GM19238 (cell line): ENCODE results near the gene RASL12.
A peak's percentile ranks its signal among the peaks of the same experiment; 100 is the strongest.
"Not testable (repeated sequence)": the region's sequence is repeated elsewhere in the genome, so short reads cannot be mapped to it uniquely, and the experiment has no call there.

Experiments
- DNase-seq: peaks from one replicate; pipeline ENCODE4 v3.0.0; 2011; ENCODE audit warnings: low spot score; ENCODE audit not compliant: insufficient read length

Gene RASL12

DNA sequence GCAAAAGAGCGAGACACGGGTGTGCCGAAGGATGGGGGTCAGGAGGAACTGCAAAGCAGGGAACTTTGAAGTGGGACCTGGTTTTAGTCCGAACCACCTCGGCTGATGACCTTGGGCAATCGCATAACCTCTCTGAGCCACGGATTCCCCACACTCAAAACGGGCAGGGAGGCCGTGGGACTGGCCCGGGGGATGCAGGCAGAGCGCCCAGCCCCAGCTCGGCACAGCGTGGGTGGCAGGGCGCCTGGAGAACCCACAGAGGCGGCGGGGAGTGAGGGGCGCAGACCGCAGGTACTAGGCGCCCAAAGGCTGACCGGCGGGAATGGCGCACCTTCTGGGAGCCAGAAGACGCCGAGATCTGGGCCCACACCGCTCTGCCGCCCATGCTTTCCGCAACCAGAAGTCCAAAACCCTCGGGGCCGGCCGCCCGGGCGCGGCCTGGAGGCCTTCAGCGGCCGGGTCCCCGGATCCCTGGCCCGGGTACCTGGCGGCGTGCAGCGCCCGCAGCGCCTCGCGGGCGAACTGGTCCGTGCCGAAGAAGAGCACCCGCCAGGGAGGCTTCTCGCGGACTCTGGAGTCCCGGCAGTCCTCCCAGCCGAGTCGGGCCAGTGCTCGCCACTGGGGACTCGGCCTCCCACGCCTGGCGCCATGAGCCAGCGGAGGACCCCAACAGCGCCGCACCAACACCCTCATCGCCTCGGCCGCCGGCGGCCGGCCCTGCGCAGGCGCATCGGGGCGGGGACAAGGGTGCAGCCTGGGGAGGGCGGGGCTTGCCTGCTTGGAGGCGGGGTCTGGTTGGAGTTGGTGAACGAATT is 38.7 kb downstream of the RASL12 start, which contains the start of gene MTFMT:
Gene MTFMT (minus strand): TSS at position 719 of the 815 bp plus-strand sequence. CDS start 26 bp downstream, at position 693.
- DNase-seq, result peak; percentile 97

DNA sequence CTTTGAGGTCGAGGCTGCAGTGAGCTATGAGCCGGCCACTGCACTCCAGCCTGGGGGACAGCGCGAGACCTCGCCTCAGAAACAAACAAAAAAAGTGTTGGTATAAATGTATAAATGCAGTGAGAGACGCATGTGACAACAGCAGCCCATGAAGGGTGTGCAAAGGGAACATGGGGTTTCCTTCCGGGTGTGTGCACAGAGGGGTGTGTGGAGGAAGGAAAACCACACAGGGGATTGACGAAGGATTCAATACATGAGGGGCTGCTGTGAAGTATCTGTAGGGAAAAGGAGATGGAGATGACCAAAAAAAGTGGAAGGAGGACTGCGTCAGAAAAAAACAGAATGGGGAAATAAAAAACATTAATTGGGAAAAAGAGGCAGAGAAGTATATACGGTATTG is 39.5 kb downstream of the RASL12 start:
- no peak for DNase-seq

- no peak for DNase-seq
These were observed 40.2 kb downstream of the RASL12 start for GRCh38 chr15:65027593-65027992.

DNA sequence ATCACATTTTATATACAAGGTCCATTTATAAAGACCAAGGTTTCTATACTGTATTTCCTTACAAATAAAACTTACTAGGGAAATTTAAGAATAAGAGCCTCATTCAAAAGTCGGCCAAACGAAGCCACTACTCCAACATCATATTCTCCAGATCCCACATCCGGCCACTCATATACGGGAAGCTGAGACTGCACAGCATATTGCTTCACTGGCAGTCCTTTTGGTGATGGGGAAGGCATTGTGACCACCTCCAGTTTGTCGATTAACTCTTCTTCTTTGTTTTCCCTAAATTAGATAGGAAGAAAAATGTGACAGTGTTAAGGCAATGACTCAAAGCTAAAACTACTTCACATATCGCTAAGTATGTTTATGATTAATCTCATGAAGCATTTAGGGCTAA is 41.0 kb downstream of the RASL12 start:
- no peak for DNase-seq

DNA sequence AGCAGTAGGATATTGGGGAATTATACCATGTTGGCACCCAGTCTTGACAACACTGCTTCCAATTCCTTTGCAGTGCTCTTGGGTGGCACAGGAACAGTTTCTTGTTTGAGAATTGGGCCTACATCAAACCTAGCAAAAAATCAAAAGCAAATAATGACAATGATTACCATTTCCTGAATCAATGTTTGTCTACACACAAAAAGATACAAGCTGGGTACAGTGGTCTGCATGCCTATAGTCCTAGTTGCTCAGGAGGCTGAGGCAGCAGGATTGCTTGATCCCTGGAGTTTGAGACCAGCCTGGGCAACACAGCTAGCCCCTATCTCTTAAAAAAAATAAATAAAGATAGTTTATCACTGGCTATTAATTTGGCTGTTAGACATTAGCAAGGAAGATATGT is 46.3 kb downstream of the RASL12 start:
- no peak for DNase-seq

GRCh38 chr15:65020419-65020818 is 47.4 kb downstream of the RASL12 start:
- no peak for DNase-seq

- DNase-seq, result not testable (repeated sequence)
These were observed 56.6 kb downstream of the RASL12 start for GRCh38 chr15:65011198-65011597.

GRCh38 chr15:65008983-65009382 is 58.8 kb downstream of the RASL12 start:
- DNase-seq, result no peak

DNA sequence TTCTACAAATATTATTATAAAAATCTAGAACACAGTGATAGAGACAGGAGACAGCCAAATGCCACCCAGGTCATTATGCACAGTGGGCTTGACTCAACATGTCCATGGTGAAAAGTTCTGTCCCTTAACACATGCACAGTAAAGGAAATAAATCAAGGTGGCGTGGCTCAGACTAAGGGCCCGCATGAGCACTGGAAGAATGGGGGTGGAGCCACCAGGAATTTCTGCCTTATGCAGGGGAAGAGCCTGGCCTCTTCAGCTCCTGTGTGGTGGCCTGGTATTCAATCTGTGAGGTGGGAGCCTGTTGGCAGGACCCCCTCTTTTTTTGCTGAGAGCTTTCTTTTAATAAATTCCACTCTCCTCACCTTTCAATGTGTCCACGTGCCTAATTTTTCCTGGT is 60.9 kb downstream of the RASL12 start:
- no peak for DNase-seq

DNA sequence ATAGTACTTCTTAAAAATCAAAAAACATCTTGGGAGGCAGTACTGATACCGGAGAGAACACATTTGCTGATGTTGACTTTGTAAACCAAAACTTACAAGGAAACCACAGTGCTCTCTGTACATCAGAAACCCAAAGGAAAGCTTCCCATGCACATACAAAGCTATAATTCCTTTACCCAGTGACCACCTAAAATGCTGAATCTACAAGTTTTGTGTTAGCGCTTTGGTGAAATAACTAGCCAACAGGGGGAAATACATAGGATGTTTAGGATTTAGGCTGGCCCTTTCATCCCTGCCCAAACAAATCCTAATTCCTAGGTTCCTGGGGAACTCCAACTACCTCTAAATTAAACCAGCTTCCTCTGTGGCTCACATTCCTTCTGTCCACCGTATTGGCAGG is 62.8 kb downstream of the RASL12 start:
- no peak for DNase-seq
